UCSD-AML1 (cell line): Measurements from ENCODE around the gene LCE2B.
A peak's percentile ranks its signal among the peaks of the same experiment; 100 is the strongest.
"Not testable (repeated sequence)": the region's sequence is repeated elsewhere in the genome, so short reads cannot be mapped to it uniquely, and the experiment has no call there.

ENCODE experiments used
- DNase-seq: peaks from one replicate; lab custom pipeline; 2025; ENCODE audit not compliant: unreplicated experiment; lab: John Stamatoyannopoulos, UW

The LCE2B gene, protein sequence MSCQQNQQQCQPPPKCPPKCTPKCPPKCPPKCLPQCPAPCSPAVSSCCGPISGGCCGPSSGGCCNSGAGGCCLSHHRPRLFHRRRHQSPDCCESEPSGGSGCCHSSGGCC

DNA sequence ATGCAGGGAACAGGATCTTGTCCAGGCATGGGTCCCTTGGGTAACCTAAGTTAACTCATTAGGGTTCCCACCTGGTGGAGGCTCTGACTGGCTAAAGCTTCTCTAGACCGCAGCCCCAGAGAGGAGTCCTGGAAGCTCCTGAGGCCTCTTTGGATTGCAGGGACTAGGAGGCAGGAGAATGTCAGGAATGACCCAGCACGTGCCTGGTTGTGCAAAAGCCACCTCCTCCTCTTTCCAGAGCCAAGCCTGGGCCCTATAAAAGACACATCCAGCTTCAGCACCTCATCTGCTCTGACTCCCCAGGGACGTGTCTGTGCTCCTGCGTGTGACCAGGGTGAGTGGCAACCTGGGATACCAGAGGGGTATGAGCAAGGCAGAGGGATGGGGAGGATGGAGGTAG lies at the start of gene LCE2B:
Gene LCE2B, plus strand, starts transcription at position 301 of the 400 bp plus-strand sequence. CDS start 721 bp downstream, outside the sequence.
- DNase-seq = not testable (repeated sequence)

DNA sequence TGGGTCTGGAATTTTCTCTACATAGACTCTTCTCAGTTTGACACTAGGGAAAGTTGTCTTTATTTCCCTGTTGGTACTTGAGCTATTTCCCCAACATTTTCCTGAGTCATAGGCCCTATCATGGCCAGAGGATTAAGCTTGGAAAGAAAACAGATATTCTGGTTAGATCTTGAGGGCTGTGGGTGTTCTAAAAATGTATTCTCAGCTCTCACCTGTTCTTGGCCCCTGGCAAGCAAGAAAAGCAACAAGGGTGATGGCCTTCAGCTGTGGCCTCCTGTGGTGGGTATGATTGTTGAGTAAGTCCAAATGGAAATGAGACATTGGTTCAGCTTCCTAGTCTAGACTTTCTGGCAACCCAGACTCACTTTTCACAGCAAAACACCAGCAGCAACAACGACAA lies 45.6 kb upstream of the LCE2B start:
- DNase-seq = no peak

DNA sequence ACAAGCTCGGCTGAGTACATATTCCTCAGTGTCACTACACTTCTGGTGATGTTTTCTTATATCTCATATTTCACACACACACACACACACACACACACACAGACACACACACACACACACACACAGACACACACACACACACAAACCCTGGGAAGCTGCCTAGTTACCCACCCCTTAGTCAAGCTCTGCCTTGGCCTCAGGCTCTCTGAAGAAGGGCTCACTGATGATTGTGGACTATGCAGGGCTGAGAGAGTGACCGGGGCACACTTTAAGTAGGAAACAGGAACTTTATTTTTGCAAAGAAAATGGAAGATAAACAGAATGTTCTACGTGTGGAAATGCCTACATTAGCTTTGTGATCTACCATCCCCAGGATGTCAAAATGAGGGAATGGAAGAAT lies 42.0 kb upstream of the LCE2B start:
- DNase-seq = no peak

DNA sequence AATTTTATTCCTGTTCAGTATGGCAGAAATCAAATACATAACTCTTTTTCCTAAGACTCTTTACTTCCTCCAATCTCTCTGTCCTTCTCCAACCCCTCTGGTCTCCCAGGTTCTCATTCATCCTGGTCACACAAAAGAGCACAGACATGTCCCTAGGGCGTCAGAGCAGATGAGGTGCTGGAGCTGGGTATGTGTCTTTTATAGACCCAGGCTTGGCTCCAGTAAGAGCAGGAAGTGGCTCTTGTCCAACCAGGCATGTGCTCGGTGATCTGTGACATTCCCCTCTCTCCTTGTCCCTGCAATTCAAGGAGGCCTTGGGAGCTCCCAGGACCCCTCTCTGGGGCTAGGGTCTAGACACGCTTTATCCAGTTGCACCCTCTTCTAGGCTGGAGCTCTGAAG lies 40.8 kb upstream of the LCE2B start:
- no peak for DNase-seq

DNA sequence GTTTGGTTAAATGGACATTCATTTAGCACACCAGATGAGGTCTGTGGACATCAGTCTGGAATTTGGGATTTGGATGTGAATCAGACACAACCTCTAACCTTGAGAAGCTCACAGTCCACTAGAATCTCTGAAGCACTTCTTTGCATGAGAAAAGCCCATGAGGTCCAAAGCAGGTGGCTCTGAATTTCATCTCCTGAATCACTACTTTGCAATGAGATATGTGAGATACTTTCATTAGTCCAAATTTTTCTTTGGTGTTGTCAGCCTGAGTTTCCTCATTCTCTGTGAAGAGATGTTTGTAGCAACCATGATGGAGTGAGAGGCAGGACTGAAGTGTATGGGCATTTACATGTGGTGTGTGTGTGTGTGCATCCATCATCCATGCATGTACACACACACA lies 39.3 kb upstream of the LCE2B start:
- DNase-seq = no peak

DNA sequence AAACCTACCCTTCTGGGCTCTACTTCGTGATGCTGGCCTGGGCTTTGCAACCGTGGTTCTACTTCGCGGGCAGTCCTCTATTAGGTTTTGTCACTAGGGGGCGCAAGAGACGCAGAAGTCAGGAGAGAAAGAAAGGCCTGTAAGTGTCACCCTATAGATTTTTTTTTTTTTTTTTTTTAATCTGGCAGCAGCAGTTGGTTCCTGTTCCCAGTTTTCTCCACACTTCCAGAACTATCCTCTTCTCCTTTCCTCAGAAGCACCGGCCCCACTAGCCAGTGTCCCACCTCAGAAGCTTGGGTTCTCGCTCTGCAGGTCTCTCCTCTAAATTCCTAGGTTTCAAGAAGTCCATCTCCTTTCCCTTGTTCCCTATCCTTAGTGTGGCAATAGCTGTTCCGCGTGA lies 31.8 kb upstream of the LCE2B start:
- peak; percentile 44 for DNase-seq

DNA sequence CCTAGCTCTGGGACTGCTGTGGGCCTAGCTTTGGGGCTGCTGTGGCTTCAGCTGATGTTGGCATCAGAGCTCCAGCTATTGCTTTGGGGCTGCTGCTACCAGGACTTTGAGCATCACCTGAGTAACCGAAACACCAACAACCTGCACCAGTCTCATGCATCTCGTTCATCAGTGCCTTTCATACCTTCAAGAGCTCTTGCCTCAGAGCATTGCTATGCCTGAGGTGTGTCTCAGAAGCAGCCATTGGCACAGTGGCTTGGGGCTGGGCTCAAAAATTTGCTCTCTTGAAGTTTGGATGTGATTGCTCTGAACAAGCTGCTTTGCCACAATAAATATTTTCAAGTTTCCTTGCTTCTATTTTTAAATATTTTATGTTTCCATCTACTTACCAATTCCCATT lies 29.5 kb upstream of the LCE2B start:
- no peak for DNase-seq

DNA sequence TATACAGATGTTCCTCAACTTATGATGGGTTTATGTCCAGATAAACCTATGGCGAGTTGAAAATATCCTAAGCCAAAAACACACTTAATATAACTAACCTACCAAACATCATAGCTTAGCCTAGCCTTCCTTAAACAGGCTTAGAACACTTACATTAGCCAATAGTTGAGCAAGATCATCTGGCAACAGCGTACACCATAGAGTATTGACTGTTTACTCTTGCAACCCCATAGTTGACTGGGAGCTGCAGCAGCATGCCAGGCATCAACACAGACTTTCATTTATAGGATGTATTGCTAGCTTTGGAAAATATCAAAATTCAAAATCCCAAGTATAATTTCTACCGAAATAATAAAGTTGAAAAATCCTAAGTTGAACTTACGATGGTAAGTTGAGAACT lies 28.2 kb upstream of the LCE2B start:
- no peak for DNase-seq

DNA sequence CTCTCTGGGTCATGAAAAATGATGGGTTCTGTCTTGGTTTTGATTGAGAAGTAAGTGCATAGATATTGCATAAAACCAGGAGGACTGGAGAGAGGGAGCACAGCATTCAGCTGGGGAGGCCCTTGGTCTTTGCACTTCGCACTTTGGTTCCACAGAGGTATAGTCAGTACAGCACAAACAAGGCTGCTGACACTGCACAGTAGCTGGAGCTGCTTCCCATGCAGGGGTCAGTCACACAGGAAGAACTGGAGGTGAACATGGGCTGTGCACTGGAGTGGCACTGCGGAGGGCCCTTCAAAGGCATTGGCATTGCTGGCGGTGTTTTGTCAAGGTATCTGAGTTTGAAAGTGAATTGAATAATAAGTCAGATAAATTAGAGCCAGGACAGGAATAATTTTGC lies 27.3 kb upstream of the LCE2B start:
- no peak for DNase-seq

DNA sequence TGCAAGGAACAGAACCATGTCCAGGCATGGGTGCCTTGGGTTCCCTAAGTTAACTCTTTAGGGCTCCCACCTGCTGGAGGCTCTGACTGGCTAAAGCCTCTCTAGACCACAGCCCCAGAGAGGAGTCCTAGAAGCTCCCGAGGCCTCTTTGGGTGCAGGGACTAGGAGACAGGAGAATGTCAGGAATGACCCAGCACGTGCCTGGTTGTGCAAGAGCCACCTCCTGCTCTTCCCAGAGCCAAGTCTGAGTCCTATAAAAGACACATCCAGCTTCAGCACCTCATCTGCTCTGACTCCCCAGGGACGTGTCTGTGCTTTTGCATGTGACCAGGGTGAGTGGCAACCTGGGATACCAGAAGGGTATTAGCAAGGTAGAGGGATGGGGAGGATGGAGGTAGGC lies 22.8 kb upstream of the LCE2B start, which contains the start of gene LCE2D:
Gene LCE2D, plus strand, starts transcription at position 283 of the 400 bp plus-strand sequence. CDS start 726 bp downstream, outside the sequence.
- no peak for DNase-seq

DNA sequence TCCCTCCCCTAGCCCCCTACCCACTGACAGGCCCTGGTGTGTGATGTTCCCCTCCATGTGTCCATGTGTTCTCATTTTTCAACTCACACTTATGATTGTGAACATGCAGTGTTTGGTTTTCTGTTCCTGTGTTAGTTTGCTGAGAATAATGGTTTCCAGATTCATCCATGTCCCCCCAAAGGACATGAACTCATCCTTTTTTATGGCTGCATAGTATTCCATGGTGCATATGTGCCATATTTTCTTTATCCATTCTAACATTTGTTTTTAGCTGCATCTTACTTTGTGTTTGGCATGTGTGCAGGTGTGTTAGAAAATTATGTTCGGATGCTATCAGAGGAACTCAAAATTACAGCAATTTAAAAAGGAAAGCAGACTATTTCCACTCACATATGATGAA lies 19.8 kb upstream of the LCE2B start:
- DNase-seq = not testable (repeated sequence)

DNA sequence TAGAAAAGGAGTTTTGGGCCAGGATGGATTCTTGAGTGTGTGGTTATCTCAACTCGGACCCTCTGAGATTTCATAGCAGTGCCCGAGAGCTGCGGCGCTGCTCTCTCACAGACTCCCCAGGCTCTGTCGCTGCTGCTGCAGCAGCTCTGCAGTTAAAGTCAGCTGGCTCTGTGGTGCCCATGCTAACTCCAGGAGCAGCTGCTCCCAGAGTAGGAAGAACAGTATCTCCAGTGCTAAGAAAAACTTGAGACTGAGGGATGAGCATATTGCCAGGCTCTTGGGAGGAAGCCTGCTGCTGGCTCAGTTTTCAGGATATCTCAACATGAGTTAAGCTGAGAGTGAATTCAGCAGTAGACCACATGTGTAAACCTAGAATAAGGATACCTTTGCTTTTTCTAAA lies 18.3 kb upstream of the LCE2B start:
- no peak for DNase-seq

DNA sequence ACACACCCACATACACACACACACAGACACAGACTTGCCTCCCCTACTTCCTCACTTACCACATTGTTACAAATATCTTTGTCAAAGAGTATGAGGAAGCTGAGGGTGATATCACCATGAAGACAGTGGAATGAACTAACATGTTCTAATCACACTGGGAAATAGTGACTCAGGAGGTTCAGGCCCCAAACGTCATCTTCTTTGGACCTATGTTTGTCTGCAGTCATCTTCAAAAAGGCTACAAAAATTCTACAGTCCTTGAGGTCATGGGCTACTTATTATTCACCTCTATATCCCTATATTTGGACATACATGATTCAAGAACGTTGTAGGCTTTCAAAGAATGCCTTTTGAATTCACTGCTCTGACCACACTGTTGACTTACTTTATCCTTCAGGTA lies 12.9 kb upstream of the LCE2B start:
- DNase-seq = no peak

DNA sequence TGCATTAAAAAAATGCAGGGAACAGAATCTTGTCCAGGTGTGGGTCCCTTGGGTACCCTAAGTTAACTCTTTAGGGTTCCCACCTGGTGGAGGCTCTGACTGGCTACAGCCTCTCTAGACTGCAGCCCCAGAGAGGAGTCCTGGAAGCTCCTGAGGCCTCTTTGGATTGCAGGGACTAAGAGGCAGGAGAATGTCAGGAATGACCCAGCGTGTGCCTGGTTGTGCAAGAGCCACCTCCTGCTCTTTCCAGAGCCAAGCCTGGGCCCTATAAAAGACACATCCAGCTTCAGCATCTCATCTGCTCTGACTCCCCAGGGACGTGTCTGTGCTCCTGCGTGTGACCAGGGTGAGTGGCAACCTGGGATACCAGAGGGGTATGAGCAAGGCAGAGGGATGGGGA lies 10.9 kb upstream of the LCE2B start, which contains the start of gene LCE2C:
Gene LCE2C, plus strand, starts transcription at position 297 of the 400 bp plus-strand sequence. CDS start 737 bp downstream, outside the sequence.
- DNase-seq = not testable (repeated sequence)

DNA sequence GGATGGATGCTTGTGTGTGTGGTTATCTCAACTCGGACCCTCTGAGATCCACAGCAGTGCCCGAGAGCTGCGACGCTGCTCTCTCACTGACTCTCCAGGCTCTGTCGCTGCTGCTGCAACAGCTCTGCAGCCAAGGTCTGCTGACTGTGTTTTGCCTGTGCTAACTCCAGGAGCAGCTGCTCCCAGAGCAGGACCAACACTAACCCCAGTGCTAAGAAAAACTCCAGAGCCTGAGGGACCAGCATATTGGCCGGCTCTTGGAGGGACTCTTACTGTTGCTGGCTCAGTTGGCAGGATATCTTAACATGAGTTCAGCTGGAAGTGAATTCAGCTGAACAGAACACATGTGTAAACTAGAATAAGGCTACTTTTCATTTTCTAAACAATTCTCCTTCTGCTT lies 6.5 kb upstream of the LCE2B start:
- DNase-seq = no peak

DNA sequence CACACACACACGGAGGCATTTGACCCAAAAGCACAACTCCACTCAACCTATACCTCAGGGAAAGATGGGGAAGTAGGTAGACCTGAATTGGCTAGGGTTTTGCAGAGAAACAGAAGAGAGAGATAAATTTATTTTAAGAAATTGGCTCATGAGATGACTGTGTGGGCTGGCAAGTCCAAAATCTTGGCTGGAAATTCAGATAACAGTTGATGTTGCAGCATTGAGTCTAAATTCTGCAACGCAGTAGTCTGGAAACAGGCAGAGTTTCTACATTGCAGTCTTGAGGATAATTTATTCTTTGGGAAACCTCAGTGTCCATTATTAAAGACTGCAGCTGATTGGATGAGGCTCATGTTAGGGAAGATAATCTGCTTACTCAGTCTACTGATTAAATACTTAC lies 4.3 kb upstream of the LCE2B start:
- DNase-seq = no peak

DNA sequence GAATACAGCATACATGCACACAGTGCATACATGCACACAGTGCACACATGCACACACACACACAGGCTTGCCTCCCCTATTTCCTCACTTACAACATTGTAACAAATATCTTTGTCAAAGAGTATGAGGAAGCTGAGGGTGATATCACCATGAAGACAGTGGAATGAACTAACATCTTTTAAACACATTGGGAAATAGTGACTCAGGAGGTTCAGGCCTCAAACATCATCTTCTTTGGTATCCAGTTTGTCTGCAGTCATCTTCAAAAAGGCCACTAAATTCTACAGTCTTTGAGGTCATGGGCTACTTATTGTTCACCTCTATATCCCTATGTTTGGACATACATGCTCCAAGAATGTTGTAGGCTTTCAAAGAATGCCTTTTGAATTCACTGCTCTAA lies 2.1 kb upstream of the LCE2B start:
- DNase-seq = no peak

DNA sequence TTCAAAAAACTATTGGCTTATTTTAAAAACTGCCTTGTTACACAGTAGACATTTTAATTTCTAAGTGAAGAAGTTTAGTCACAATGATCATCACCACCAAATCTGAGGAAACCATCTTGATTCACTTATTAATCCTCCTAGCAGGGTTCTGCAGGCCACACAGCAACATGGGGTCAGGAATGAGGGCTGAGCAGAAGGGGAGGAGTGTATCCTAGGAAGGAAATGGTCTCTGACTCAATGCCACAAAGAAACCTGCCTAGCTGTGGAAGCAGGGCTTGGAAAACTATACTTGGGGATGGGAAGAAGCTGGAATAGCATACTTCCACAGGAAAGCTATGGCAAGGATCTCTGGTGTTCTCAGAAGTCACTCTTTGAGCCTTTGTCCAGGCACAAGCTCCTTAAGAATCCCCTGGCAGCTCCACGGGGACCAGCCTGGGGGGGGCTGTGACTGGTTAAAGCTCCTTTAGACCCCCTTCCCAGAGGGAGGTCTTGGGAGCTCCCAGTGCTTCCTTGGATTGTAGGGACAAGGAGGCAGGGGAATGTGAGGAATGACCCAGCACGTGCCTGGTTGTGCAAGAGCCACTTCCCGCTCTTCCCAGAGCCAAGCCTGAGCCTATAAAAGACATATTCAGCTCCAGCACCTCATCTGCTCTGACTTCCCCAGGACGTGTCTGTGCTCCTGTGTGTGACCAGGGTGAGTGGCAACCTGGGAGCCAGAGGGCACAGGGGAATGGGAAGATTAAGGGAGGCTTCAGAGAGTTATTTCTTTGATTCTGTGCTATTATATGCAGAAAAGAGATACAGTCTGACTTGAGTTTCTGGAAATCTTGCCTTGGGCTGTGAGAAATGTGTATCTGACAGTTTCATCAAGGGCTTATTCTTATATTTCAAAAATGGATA lies 12.0 kb downstream of the LCE2B start, which contains the start of gene LCE2A:
Gene LCE2A, plus strand, starts transcription at position 645 of the 900 bp plus-strand sequence. CDS start 557 bp downstream, outside the sequence.
- no peak for DNase-seq

DNA sequence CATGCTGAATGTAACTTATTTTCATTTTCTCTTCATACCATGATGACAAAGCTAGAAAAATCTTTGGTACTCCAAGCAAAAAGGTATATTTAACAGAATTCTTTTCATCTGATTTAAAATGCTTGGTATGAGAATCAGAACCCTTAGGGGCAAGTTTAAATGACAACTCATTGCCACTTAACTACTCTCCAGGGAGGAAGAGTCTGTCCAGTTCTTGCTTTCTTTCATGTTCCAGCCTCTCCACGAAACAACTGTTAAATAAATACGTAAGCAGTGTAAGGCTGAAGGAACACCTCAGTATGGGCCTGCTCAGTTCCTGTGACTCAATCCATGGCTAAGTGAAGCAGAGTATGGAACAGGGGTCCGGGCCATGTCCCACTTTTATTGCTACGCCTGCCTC lies 13.8 kb downstream of the LCE2B start:
- DNase-seq = no peak

DNA sequence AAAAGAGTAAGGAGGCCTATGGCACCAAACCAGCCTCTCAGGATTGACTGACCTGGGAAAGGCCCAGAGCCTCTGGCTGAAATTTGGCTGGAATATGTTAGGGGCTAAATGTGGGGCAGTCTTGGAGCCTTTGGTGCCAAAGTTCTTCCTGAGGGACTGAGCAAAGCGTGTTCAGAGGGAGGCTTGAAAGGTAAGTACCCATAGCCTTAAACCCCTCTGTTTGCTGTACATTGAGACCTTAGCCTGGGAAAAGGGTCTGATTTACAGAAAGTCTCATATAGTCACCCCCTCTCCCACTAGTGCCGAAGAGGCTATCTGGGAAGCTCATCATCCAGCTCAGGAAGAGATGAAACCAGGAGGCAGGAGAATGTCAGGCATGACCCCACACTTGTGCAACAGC lies 21.9 kb downstream of the LCE2B start, which contains the start of gene LCE4A:
Gene LCE4A, plus strand, starts transcription at position 301 of the 400 bp plus-strand sequence. CDS start 916 bp downstream, outside the sequence.
- no peak for DNase-seq

DNA sequence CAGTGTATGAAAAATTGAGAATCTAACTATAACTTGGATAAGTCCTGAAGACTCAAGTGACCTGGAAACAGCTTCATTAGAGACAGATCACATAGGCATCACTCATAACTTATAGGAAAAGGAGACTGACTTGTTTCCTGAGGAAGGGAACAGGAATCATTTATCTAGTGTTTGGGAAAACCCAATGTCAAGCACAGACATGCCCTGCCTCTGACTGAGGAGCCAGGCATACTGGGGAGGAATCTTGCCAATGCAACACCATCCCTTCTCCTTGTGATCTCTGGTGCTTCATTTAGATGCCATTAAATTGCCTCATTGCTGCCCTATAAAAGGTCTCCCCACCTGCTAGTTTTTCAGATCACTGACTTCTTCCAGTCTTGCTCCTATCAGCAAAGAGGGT lies 32.3 kb downstream of the LCE2B start:
- no peak for DNase-seq

DNA sequence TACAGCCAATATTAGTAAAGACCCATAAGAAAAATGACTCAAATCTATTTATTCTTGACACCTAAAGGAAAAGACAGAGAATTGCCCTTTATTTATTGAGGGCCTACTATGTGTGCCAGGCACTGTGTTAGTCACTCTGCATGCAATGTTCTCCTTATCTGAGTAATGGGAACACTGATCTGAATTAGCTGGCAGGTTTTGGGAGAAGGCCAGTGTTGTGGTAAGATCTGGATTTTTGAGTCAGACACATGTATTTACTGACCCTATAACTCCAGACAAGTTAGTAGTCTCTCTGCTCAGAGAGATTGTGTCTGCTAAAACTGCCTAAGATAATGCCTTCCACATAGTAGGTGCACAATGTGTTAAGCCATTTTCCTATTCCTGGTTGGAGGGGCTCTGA lies 39.3 kb downstream of the LCE2B start:
- no peak for DNase-seq
